ENCODE data around the gene KIF15.

KIF15 gene

DNA sequence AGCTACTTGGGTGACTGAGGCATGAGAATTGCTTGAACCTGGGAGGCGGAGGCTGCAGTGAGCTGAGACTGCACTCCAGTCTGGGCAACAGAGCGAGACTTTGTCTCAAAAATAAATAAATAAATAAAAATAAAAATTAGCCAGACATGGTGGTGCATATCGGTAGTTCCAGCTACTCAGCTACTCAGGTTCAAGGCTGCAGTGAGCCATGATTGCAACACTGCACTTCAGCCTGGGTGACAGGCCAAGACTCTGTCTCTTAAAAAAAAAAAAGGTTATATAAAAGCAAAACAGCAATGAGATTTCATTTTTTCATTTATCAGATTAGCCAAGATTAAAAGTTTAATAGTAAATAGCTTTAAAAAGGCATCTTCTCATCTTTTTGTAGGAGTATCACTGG, 115.7 kb downstream of the KIF15 start:
- DNase-seq (ENCODE audit: low read depth), result no peak

DNA sequence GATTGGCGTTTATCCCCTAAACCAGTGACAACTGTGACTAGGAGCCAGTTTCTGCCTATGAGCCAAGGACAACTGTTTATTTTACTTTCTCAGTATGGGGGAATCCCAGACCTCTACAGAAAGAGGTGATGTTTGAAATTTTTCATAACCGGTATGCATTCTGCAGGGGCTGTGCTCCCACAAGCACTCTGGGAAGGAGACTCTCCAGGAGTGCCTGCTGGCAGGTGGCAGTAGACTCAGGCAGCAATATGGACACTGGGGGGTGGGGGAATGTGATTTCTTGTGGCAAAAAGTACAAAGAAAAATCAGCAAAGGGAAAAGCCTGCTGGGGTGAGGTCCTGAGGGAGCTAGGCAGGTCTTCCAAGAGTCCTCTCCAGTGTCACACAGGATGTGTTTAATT, 118.7 kb downstream of the KIF15 start:
- DNase-seq (ENCODE audit: low read depth), result no peak

DNA sequence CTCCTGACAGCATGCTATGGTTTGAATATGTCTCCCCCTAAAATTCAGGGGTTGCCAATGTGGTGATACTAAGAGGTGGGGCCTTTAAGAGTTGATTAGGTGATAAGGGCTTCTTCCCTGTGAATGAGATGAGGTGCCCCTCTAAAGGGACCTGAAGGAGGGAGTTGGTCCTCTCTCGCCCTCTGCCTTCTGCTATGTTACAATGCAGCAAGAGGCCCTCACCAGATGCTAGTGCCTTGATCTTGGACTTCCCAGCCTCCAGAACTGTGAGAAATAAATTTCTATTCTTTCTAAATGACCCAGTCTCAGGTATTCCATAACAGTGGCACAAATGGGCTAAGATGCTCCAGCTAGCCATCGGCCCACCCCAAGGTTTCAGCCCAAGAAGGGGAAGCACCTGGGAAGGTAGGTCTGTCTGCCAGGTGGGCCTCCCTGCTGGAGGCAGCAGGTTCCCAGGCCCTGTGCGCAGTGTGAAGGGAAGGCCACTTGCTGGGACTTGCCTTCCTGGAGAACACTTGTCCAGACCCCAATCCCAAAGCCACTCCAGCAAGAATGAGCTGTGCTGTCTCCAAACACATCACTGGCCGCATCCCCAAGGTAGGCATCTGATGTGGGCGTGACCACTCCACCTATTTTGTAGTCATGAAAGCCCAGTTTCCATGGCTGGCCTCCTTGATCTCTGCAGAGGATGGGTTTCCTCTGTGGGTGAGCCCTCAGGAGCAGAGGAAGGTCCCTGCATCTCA, 121.8 kb downstream of the KIF15 start:
- DNase-seq (ENCODE audit: low read depth), result no peak

DNA sequence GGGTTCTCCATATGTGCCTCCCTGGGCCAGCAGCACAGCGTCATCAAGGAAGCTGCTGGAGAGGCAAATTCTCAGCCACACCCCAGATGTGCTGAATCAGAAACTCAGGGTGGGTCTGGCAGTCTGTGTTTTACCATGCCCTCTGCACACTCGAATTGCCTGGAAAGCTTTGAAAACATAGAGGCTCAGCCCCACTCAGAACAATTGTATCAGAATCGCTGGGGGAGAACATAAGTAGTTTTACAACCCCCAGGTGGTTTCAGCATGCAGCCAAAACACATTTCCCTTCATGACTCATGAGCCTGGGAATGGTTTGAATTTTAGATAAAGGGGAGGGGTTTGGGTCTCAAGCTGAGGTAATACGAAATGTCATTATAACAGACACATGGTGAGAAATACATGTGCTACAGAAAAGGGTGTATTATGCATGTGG, 122.4 kb downstream of the KIF15 start:
- peak; percentile 93 for DNase-seq (ENCODE audit: low read depth)

DNA sequence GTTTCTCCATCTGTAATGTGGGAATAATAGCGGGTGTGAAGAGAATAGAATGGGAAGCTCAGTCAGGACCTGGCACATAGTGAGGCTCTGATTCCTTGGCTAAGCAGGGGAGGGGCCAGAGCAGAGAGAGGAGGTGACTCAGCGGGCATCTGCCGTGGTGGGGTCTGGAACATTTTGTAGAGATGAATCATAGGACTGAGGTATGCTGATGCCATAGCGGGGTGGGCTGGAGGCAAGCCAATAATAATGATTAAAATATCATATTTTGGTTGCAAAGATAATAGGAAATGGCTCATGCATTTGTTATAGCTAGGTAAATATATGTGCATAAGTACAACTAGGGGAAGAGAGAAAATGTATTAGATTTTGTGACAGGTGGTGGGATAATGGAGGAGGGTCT, 124.0 kb downstream of the KIF15 start:
- DNase-seq (ENCODE audit: low read depth), result peak; percentile 87

DNA sequence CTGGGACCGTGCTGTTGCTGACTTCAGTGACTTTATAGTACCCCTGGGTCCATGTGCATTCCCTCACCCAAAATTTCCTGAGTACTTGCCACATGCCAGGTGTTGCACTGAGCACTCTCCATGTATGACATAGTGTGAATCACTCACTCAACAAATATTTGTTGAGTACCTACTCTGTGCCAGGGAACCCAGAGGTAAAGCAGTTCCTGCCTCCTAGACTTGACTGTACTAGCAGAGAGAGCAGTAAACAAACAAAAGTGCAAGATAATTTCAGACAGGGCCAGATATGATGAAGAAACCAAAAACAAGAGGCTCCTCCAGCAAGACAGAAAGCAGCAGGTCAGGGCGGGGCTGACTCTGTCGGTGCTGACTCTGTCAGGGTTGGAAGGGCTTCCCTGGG, 125.0 kb downstream of the KIF15 start:
- DNase-seq (ENCODE audit: low read depth), result no peak

DNA sequence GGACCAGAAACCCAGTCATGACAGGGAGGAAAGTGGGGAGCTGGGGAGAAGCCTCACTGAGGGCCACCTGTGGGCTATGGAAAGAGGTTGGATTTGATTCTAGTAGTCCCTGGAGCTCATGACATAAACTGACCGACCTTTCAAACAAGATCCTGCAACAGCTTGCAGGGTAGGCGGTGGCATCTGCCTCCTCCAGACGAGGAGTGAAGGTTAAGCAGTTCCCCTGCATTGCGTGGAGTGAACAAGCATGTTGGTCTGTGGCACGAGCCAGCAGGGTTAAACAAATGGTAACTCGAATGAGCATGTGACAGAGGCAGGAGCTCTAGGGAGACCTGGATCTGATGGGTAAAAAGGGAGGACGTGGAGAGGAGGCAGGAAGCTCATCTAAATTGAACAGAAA, 125.5 kb downstream of the KIF15 start:
- DNase-seq (ENCODE audit: low read depth), result no peak

DNA sequence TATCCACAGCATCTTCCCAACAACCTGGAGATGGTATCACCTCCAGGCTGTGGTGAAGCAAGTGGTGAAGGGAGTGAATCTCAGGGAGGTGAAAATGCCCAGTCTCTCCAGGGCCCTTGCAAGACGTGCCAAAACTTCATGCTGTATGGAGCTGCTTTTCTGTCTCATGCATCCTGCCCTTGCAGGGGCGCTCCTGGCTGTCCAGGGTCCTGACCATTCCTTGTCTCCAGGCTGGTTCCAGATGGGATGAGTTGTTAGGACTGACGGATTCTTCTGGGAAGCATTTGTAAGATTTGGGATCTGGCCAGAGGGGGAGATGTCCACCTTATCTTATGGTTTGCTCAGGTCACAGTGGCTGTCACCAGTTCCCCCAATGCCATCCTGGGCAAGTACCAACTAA, 128.7 kb downstream of the KIF15 start:
- DNase-seq (ENCODE audit: low read depth), result no peak

DNA sequence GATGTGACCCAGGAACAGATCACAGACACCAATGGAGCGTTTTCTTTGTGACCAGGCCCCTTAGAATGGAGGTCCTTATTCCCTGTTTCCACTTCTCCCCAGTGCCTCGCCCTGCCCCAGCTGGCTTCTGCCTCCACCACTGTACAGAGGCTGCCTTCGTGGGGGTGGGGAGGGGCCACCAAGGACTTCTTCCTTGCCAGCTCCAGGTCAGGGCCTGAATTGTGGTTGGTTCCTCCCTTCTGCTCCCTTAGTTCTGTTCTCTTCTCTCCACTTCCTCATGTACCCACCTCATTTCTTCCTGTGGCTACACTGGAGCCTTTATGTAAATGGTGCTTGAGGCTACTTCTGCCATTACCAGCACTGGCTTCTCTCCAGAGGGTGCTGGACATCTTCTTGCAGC, 129.3 kb downstream of the KIF15 start:
- DNase-seq (ENCODE audit: low read depth), result no peak

DNA sequence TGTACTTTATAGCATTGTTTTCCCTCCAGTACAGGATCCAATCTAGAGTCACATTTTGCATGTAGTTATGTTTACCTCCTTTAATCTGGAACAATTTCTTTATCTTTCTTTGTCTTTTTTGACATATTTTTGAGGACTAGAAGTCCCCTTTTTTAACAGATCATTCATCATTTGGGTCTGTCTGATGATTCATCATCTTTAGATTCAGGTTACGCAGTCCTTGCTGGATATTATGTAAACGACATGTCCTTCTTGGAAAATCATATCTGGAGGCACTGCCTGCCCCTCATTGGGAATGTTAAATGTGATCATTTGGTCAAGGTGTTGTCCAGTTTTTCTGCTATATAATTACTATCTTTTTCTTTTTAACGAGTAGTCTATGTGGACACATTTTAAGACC, 131.1 kb downstream of the KIF15 start:
- no peak for DNase-seq (ENCODE audit: low read depth)

DNA sequence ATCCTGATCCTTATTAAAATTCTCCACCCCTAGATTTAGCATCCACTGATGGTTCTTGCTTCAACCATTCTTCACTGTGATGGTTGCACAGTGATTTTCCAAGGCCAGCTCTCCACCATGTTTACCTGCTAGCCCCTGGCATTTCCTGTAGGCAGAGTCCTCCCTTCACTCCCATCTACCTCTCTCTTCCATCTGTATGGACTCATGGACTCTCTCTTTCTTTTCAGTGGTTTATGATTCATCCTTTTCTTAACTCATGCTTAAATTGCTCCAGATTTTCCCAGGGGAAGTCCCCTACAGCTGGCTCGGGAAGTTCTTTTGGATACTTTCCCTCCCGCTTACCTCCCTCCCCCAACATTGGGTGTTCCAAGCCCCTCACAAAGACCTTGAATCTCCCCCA, 131.5 kb downstream of the KIF15 start:
- DNase-seq (ENCODE audit: low read depth), result peak; percentile 47

DNA sequence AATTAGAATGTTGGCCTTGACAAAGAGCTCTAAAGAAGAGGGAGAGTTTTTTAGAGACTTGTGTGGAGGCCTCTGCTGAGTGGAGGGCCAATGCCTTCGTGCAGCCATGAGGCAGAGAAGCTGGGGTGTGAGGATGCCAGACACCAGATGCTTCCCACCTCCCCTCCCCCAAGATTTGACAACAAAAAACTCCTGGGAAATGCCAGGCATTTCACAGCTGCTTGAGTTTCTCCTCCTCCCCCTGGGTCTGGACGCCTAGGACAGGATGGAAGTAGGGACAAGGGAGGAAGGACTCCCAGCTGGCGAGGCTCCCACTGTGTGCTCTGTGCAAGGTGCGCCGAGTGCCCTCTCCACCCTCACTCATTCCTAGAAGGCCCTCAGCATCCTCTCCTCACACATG, 132.9 kb downstream of the KIF15 start:
- DNase-seq (ENCODE audit: low read depth), result no peak

DNA sequence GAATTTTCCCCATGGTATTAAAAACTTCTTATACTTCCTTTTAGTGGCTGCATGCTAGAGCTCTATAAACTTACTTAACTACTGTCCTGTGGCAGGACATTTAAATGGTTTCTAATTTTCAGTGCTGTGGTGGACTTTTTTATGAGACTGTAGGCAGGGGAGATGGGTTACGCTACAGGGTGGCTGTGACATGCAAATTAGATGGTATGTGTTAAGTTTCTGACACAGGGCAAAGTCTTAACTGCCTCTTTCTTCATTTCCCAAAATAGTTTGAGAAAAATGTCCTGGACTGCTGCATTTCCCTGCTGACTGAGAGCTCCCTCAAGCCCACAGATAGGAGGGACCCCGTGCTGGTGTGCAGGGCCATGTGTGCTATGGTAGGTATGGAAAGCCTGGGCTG, 134.8 kb downstream of the KIF15 start:
- no peak for DNase-seq (ENCODE audit: low read depth)

DNA sequence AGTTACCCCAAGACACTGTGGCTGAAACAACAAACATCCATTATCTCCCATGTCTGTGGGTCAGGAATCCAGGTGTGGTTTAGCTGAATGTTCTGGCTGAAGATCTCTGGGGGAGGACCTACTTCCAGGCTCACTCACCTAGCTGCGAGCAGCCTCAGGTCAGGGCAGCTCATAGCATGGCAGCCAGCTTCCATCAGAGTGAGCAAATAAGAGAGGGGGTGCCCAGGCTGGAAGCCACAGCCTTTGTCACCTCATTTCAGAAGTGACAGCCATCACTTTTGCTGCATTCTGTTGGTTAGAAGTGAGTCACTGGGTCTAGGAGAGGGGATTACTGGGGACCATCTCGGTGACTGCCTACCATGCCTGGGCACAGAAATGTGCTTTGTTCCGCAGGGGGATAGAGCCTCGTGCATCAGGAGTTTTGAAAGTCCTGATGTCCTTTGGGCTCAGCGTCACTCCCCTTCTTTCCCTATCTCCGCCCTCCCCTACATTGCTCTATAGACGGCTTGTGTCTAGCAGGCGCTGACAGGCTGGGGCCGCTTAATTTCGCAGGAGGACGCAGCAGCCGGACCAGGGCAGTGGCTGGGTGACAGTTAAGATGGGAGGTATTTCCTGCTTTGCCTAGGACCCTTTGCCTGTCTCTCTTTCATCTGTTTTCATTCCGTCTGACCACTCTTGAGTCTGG, 138.2 kb downstream of the KIF15 start:
- DNase-seq (ENCODE audit: low read depth), result no peak

DNA sequence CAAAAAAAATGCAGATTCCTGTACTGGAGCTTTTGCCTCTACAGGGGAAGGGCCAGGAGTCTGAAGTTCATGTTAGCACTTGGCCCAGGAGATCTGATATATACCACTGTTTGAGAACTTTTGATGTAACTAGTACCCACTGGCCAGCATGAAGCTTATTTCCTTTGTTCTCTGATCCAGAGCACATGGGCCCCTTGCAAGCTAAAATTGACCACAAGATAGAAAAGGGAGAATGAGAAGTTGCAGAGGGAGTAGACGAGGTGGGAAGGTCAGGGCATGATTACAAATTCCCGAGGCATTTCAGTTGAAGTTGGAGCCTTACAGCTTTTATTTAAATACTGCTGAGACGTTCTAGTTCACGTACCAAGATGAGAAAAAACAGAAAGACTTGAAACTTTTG, 141.0 kb downstream of the KIF15 start:
- no peak for DNase-seq (ENCODE audit: low read depth)
